T1000 (cell line): Measurements from ENCODE around the gene PDS5A.
A peak's percentile ranks its signal among the peaks of the same experiment; 100 is the strongest.
"Not testable (repeated sequence)": the region's sequence is repeated elsewhere in the genome, so short reads cannot be mapped to it uniquely, and the experiment has no call there.

ENCODE experiments used
- DNase-seq: peaks from one replicate; lab custom pipeline; 2025; ENCODE audit warnings: mixed read lengths; lab: John Stamatoyannopoulos, UW

The PDS5A gene, protein sequence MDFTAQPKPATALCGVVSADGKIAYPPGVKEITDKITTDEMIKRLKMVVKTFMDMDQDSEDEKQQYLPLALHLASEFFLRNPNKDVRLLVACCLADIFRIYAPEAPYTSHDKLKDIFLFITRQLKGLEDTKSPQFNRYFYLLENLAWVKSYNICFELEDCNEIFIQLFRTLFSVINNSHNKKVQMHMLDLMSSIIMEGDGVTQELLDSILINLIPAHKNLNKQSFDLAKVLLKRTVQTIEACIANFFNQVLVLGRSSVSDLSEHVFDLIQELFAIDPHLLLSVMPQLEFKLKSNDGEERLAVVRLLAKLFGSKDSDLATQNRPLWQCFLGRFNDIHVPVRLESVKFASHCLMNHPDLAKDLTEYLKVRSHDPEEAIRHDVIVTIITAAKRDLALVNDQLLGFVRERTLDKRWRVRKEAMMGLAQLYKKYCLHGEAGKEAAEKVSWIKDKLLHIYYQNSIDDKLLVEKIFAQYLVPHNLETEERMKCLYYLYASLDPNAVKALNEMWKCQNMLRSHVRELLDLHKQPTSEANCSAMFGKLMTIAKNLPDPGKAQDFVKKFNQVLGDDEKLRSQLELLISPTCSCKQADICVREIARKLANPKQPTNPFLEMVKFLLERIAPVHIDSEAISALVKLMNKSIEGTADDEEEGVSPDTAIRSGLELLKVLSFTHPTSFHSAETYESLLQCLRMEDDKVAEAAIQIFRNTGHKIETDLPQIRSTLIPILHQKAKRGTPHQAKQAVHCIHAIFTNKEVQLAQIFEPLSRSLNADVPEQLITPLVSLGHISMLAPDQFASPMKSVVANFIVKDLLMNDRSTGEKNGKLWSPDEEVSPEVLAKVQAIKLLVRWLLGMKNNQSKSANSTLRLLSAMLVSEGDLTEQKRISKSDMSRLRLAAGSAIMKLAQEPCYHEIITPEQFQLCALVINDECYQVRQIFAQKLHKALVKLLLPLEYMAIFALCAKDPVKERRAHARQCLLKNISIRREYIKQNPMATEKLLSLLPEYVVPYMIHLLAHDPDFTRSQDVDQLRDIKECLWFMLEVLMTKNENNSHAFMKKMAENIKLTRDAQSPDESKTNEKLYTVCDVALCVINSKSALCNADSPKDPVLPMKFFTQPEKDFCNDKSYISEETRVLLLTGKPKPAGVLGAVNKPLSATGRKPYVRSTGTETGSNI (N-terminal part only)

DNA sequence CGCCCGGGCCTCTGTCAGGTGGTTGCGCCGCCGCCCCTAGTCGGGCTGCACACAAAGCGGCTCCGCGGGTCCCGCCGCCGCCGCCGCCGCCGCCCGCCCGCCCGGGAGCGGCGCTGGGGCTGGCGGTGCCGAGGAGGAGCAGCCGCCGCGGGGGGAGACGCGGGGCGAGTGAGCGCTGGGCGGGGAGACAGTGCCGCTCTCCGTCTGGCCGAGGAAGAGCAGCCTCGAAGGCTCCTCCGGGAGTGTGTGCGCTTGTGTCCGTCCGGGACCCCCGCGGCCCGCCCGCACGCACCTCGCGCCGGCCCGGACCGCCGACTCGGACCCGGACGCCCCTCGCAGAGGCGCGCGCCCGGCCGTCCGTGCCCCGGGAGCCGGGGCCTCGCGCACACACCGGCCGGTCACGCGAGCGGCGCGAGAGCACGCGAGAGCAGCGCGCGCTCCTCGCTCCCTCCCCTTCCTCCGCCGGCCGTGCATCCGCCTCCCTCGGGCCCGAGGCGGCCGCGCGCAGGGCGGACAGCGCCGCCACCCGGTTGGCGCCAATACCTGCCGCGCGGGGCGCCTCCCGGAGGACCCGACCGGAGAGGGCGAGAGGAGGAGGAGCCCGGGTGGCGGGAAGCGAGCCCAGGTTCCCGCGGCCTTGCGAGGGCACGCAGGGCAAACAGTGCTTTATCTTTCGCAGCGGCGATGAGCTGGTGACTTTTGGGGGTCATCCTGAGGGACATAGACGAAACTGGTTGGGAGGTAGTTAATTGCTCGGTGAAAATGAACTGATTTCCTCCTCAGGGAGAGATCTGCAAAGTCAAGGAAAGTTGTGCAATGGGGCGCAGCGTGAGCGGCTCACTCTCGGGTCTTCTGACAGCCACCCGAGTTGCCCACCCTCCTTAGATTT, at the start of gene PDS5A:
Gene PDS5A, minus strand, starts transcription at position 423 of the 889 bp plus-strand sequence. CDS start 1,334 bp downstream, outside the sequence.
- peak; percentile 93 for DNase-seq

DNA sequence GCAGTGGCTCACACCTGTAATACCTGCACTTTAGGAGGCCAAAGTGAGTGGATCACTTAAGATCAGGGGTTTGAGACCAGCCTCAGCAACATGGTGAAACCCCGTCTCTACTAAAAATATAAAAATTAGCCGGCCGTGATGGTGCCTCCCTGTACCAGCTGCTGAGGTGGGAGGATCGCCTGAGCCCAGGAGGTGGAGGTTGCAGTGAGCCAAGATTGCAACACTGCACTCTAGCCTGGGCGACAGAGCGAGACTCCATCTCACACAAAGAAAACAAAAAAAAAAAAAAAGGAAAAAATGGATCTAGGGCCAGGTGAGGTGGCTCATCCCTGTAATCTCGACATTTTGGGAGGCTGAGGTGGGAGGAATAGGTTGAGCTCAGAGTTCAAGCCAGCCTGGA, 46.3 kb upstream of the PDS5A start:
- not testable (repeated sequence) for DNase-seq

DNA sequence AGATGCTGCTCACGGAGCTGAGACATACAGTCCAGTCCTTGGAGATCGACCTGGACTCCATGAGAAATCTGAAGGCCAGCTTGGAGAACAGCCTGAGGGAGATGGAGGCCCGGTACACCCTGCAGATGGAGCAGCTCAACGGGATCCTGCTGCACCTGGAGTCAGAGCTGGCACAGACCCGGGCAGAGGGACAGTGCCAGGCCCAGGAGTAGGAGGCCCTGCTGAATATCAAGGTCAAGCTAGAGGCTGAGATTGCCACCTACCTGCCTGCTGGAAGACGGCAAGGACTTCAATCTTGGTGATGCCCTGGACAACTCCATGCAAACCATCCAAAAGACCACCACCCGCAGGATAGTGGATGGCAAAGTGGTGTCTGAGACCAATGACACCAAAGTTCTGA, 43.4 kb upstream of the PDS5A start:
- not testable (repeated sequence) for DNase-seq

DNA sequence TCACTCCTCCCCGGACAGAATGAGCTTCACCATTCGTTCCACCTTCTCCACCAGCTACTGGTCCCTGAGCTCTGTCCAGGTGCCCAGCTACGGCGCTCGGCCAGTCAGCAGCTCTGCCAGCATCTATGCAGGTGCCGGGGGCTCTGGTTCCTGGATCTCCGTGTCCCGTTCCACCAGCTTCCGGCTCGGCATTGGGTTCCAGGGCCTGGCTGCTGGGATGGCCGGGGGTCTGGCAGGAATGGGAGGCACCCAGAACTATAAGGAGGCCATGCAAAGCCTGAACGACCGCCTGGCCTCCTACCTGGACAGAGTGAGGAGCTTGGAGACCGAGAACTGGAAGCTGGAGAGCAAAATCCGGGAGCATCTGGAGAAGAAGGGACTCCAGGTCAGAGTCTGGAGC, 42.5 kb upstream of the PDS5A start:
- no peak for DNase-seq

DNA sequence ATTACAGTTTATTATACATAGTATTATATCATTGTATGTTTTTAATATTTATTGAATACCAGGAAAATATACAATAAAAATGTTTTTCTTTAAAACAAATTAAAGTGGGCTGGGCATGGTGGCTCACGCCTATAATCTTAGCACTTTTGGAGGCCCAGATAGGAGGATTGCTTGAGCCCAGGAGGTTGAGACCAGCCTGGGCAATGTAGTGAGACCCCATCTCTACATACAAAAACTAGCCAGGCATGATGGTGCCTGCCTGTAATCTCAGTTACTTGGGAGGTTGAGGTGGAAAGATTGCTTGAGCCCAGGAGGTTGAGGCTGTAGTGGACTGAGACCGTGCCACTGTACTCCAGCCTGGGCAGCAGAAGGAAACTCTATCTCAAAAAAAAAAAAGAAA, 38.3 kb upstream of the PDS5A start:
- no peak for DNase-seq

DNA sequence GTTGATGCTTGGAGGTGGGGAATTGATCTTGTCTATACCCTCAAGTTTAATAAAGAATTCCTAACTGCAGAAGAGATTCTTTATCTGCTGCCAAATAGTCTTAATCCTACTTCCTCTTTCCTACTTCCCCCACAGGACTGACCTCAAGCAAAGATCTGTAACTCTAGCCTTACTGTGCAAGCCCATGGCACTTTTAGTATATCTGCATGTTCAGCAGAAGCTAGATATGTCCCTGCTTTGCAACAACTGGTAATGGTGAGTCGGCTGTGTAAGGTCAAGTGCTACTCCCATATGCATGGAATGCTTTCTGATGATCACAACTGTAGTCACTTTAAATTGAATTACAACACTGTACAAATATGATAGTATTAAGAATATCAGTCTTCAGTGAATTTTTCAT, 26.3 kb upstream of the PDS5A start:
- DNase-seq: no peak

GRCh38 chr4:40000711-40001110, 23.0 kb upstream of the PDS5A start:
- DNase-seq: no peak

- no peak for DNase-seq
Observed at GRCh38 chr4:39998659-39999345, 21.1 kb upstream of the PDS5A start.

DNA sequence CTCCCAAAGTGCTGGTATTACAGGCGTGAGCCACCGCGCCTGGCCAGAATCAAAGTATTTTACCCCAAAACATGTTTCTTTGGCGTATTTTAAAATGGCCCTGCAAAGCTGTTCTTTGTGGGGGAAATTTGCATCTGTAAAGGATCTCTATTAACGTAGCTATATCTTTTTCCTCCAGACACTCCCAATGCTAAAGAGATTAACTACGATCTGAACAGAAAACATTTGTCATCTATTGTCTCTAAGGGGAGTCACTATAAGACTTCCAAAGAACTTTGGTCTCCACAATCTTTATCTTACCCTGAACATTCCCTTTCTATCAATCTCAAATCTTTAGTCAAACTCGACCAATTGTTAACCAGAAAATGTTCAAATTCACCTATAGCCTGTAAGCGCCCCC, 19.1 kb upstream of the PDS5A start:
- DNase-seq: no peak

GRCh38 chr4:39994406-39994805, 16.7 kb upstream of the PDS5A start:
- DNase-seq: no peak

DNA sequence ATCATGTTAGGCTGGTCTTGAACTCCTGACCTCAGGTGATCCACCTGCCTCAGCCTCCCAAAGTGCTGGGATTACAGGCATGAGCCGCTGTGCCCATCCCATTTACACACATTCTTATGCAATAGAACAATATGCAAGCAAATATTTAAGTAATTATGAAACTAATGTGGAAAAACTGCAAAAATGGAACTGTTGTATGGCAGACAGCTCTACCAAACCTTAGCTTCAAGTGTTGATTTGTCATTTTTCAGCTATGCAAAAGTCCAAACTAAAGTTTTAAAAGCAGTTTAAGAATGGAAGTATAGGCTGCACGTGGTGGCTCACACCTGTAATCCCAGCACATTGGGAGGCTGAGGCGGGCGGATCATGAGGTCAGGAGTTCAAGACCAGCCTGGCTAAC, 11.7 kb upstream of the PDS5A start:
- not testable (repeated sequence) for DNase-seq

DNA sequence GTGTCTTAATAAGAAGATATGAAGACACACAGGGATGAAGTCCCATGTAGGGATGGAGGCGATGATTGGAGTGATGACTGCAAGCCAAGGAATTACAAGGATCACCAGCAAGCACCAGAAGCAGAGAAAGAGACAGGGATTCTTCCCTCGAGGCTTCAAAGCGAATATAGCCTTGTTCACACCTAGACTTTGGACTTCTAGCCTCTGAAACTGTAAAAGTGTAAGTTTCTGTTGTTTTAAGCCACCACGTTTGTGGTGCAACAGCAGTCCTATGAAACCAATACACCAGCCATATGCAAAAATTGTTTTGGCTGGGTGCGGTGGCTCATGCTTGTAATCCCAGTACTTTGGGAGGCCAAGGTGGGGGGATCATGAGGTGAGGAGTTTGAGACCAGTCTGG, 9.8 kb upstream of the PDS5A start:
- no peak for DNase-seq

GRCh38 chr4:39978904-39979303, 1.2 kb upstream of the PDS5A start:
- DNase-seq: no peak

DNA sequence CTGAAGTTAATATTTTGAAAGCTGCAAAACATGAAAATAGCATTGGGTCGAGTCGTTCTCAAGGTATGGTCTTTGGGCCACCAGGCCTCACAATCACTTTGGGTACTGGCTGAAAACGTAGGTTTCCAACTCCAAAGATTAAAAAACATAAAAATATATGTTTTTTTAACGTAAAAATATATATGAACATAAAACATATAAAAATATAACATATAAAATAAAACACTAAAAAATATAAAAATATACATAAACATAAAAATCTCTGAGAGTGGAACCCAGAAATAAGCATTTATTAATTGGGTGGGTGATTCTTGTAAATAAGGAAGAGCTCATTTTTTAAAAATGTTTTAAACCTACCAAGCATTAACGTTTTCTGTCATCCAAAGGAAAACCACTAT, 666 bp upstream of the PDS5A start:
- DNase-seq: no peak

GRCh38 chr4:39976945-39977488, 694 bp downstream of the PDS5A start:
- DNase-seq: peak; percentile 41

- peak; percentile 85 for DNase-seq
Observed at GRCh38 chr4:39976141-39976944, 1.4 kb downstream of the PDS5A start.

DNA sequence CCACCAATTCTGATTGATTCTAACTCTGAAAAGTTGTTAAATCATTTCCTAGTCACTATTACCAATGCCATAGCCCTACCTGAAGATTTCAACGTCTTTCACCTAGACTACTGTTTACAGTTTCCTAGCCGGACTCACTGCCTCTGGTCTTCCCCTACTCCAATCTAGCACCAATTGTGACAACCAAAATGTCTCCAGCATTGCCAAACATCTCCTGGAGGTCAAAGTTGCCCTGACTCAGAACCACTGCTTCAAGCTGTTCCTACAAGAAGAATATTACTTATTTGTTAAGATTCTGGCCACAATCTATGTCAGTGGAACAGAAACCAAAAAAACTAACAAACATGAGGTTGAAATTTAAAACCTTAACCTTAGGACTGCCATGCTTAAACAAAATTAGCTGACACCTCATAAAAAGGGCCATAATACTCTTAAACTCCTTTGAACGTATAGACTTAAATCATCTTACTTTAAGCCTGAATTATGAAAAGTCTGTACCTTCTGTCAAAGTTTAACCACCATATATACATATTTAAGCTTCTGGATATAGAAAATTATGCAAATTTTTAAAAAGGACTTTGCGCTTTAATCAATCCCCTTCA, 2.1 kb downstream of the PDS5A start:
- DNase-seq: no peak

DNA sequence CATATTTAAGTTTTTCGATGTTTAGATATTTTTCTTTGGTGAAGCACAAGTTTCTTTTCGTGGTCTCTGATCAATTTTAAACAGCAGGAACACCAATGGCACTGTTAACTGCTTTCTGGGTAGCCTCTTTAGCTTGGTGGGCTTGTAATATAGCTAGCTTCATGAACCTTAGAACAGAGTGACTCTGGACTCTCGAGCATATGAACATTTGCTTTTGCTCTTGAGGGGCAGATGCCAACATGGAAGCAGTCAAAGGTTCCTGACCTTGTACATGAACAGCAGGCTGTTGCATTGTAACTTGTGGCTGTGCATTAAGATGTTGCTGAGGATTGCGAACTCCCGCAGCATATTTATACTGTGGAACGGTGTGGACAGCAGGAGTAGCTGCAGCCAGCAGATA, 4.7 kb downstream of the PDS5A start:
- not testable (repeated sequence) for DNase-seq
